ENCODE data around the gene HPSE. TPM values are rescaled to one million over a fixed set of nuclear protein-coding genes. Genes with fewer than 3 reads are reported as not detected.
"Not testable (repeated sequence)": the region's sequence is repeated elsewhere in the genome, so short reads cannot be mapped to it uniquely, and the experiment has no call there.

The HPSE gene
- total RNA-seq, 1 experiment from 2014 or later = 1.6 TPM

- in situ Hi-C loops (cut with HindIII; ENCODE audit: low pct_unique_long_range_greater_than_20kb, low sequenced_read_pairs) = no loop called here
- DNase-seq (ENCODE audit: low read depth) = no peak
These were observed 41.2 kb downstream of the HPSE start for GRCh38 chr4:83293305-83294046.

- in situ Hi-C loops (cut with HindIII; ENCODE audit: low pct_unique_long_range_greater_than_20kb, low sequenced_read_pairs); DNase-seq (ENCODE audit: low read depth): not testable (repeated sequence)
These were observed 44.4 kb downstream of the HPSE start for GRCh38 chr4:83290059-83290774.

- DNase-seq (ENCODE audit: low read depth); in situ Hi-C loops (cut with HindIII; ENCODE audit: low pct_unique_long_range_greater_than_20kb, low sequenced_read_pairs): not testable (repeated sequence)
These were observed 46.3 kb downstream of the HPSE start for GRCh38 chr4:83288381-83288780.

- in situ Hi-C loops (cut with HindIII; ENCODE audit: low pct_unique_long_range_greater_than_20kb, low sequenced_read_pairs) = no loop called here
- DNase-seq (ENCODE audit: low read depth) = peak; percentile 63
These were observed 49.6 kb downstream of the HPSE start for GRCh38 chr4:83285055-83285407.

GRCh38 chr4:83284193-83285054, 50.2 kb downstream of the HPSE start, which contains the start of gene COQ2:
COQ2 (minus strand) TSS chr4:83284798; CDS start chr4:83284764, 34 bp downstream.
- peak; percentile 93 for DNase-seq (ENCODE audit: low read depth)
- in situ Hi-C loops (cut with HindIII; ENCODE audit: low pct_unique_long_range_greater_than_20kb, low sequenced_read_pairs) = no loop called here

GRCh38 chr4:83283181-83283580, 51.5 kb downstream of the HPSE start:
- in situ Hi-C loops (cut with HindIII; ENCODE audit: low pct_unique_long_range_greater_than_20kb, low sequenced_read_pairs) = no loop called here
- no peak for DNase-seq (ENCODE audit: low read depth)

GRCh38 chr4:83282049-83282535, 52.6 kb downstream of the HPSE start:
- in situ Hi-C loops (cut with HindIII; ENCODE audit: low pct_unique_long_range_greater_than_20kb, low sequenced_read_pairs) = no loop called here
- DNase-seq (ENCODE audit: low read depth) = peak; percentile 36

- no peak for DNase-seq (ENCODE audit: low read depth)
- in situ Hi-C loops (cut with HindIII; ENCODE audit: low pct_unique_long_range_greater_than_20kb, low sequenced_read_pairs) = no loop called here
These were observed 53.3 kb downstream of the HPSE start for GRCh38 chr4:83281307-83281706.

GRCh38 chr4:83276299-83277040, 58.2 kb downstream of the HPSE start:
- in situ Hi-C loops (cut with HindIII; ENCODE audit: low pct_unique_long_range_greater_than_20kb, low sequenced_read_pairs) = no loop called here
- DNase-seq (ENCODE audit: low read depth) = no peak

- in situ Hi-C loops (cut with HindIII; ENCODE audit: low pct_unique_long_range_greater_than_20kb, low sequenced_read_pairs) = not testable (repeated sequence)
These were observed 60.7 kb downstream of the HPSE start for GRCh38 chr4:83273926-83274325.

GRCh38 chr4:83272900-83273299, 61.7 kb downstream of the HPSE start:
- in situ Hi-C loops (cut with HindIII; ENCODE audit: low pct_unique_long_range_greater_than_20kb, low sequenced_read_pairs) = no loop called here

More at GRCh38 chr4:83273926-83274325, 60.7 kb downstream of the HPSE start:
- DNase-seq (ENCODE audit: low read depth) = not testable (repeated sequence)

GRCh38 chr4:83269256-83269655, 65.4 kb downstream of the HPSE start:
- no peak for DNase-seq (ENCODE audit: low read depth)
- in situ Hi-C loops (cut with HindIII; ENCODE audit: low pct_unique_long_range_greater_than_20kb, low sequenced_read_pairs) = no loop called here

More at GRCh38 chr4:83272900-83273299, 61.7 kb downstream of the HPSE start:
- DNase-seq (ENCODE audit: low read depth) = no peak

- DNase-seq (ENCODE audit: low read depth) = no peak
- in situ Hi-C loops (cut with HindIII; ENCODE audit: low pct_unique_long_range_greater_than_20kb, low sequenced_read_pairs) = no loop called here
These were observed 66.2 kb downstream of the HPSE start for GRCh38 chr4:83268491-83268890.

- no peak for DNase-seq (ENCODE audit: low read depth)
- in situ Hi-C loops (cut with HindIII; ENCODE audit: low pct_unique_long_range_greater_than_20kb, low sequenced_read_pairs) = no loop called here
These were observed 66.7 kb downstream of the HPSE start for GRCh38 chr4:83267830-83268475.

- in situ Hi-C loops (cut with HindIII; ENCODE audit: low pct_unique_long_range_greater_than_20kb, low sequenced_read_pairs) = no loop called here
- peak; percentile 24 for DNase-seq (ENCODE audit: low read depth)
These were observed 67.4 kb downstream of the HPSE start for GRCh38 chr4:83267121-83267829.

GRCh38 chr4:83266689-83267088, 68.0 kb downstream of the HPSE start:
- DNase-seq (ENCODE audit: low read depth) = no peak
- in situ Hi-C loops (cut with HindIII; ENCODE audit: low pct_unique_long_range_greater_than_20kb, low sequenced_read_pairs) = no loop called here

- DNase-seq (ENCODE audit: low read depth) = no peak
- in situ Hi-C loops (cut with HindIII; ENCODE audit: low pct_unique_long_range_greater_than_20kb, low sequenced_read_pairs) = no loop called here
These were observed 71.5 kb downstream of the HPSE start for GRCh38 chr4:83263106-83263505.

Measured in Caki2 (cell line).